Measurements from ENCODE around the gene SART1.
A peak's percentile ranks its signal among the peaks of the same experiment; 100 is the strongest.

The SART1 gene

DNA sequence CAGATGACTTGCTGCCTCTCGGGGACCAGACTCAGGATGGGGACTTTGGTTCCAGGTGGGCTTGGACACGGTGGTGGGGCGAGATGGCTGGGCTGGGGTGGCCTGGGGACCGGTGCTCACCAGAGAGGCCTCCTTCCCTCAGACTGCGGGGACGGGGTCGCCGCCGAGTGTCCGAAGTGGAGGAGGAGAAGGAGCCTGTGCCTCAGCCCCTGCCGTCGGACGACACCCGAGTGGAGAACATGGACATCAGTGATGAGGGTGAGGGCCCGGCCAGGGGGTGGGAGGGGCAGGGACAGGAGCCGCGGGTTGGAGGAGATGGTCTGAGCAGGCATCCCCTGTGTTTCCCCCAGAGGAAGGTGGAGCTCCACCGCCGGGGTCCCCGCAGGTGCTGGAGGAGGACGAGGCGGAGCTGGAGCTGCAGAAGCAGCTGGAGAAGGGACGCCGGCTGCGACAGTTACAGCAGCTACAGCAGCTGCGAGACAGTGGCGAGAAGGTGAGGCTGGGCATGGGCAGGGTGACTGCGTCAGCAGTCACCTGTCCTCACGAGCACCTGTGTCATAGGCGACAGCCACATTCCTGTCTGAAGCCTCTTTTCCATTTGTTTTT lies 5.9 kb downstream of the SART1 start:
- no peak for DNase-seq

DNA sequence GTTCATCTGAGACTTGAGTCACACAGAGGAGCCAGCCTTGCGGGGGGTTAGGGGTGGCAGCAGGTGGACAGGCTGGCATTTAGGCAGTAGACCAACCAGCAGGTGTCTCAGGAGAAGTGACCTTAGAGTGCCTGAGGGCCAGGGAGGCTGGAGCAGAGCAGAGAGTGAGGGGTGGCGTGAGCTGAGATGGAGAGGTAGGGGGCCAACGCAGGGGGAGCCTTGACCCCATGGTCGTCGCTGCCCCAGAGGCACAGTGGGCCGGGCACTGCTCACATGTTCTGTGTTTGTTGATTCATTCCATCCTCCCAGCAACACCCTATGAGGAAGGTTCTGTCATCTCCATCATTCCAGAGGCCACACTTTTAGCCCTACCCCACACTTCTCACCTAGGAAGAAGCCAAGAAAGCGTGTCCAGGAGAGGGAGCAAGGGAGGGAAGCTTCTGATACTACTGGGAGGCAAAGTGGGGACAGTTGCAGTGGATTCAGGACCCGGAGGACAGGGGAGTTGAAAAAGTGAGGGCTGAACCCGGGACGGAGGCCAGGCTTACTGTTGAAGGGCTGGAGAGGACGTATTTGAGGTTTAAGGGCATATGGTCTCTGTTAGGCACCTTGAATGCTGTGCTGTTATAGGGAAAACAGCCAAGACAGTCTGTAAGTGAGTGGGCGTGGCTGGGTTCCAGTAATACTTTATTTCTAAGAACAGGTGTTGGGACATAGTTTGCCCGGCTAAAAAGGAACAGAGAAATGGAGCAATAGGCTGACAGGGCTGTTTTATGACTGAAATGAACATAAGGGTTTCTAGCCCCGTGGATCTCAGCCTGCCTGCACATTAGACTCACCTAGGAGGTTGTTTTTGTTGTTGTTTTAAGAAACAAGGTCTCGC lies 7.3 kb downstream of the SART1 start:
- DNase-seq = no peak

DNA sequence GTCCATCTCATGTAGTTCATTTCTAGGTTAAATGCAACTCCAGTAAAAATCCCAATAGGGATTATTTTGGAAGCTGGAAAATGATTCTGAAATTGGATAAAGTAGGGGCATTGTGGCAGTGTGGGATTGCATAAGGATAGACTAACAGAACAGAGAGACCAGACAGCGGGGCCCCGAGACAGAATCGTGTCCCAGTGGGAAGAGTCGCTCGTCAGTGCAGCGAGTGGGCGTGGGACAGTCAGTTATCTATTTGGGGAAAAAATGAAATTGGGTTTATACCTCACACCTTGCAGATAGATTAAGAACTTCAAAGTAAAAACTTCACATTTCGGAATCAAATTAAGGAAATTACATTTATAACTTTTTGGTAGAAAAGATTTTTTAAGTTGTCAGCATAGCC lies 10.6 kb downstream of the SART1 start:
- no peak for DNase-seq

DNA sequence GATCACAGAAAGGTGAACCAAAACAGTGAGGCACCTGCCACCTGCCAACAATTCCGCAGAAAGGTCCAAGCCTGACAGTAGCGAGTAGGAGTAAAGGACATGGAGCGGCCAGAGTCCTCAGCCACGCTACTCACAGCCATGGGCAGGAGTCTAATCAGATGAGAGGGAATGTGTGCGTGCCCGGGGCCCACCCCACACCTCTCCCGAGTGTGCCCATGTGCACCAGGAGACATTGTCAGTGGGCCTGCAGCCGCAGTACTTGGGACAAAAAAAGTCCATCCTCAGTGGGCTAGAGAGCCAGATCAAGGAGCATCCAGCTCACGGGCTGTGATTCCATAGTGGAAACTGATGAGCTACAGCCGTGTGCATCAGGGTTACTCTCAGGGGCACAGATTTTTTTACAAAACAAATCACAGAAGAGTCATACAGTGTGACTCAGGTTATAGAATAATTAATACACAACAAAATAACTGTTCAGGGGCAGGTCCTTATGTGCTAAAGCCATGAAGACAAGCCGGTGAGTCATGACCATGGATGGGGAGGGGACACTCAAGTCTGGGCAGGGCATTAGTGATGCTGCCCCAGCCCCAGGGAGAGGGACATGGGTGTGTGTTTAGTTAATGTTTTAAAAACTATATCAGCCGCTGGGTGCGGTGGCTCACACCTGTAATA lies 12.0 kb downstream of the SART1 start:
- no peak for DNase-seq

DNA sequence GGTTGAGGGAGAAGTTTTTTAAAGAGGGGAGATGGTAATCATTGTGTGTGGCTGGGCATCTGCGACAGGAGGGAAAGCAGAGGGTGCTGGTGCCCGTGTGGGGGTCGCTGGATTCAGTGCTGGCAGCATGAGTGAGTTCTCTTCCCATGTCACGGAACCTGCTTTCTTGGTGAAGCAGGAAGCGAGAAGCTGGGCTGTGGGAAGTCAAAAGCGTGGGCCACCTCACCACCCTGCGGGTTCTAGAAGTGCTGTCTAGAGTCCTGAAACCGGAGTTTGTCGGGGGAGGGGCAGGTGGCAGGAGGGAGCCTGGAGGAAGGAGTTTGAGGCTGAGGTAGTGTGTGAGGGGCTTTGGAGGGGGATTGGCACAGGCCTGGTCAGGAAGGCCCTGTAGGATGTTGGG lies 14.2 kb downstream of the SART1 start:
- DNase-seq = no peak

DNA sequence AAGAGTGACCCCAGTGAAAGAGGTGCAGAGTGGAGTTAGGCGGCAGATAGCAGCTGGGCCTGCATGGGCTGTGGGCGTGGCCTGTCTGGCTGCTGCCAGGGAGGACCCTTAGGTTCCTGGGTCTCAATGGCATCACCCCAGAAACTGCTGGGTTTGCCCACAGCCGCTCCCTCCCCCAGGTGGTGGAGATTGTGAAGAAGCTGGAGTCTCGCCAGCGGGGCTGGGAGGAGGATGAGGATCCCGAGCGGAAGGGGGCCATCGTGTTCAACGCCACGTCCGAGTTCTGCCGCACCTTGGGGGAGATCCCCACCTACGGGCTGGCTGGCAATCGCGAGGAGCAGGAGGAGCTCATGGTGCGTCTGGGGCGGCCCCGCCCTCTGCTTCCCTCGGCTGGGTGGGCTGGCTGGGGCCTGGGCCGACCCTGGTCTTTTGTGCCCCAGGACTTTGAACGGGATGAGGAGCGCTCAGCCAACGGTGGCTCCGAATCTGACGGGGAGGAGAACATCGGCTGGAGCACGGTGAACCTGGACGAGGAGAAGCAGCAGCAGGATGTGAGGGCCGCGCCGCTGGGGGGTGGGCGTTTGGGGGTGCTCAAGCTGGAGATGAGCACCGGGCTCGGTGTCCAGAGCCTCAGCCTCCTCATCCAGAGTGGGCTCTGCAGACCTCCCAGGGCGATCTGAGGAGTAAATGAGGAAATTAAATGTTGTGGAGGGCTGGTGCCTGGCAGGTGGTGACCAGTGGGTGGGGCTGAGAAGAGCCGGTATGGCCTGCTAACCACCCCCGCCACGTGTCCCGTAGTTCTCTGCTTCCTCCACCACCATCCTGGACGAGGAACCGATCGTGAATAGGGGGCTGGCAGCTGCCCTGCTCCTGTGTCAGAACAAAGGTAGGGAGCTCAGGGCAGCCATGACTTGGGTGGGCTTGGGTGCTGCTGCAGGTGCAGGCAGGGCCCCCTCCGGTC lies 15.0 kb downstream of the SART1 start:
- no peak for DNase-seq

DNA sequence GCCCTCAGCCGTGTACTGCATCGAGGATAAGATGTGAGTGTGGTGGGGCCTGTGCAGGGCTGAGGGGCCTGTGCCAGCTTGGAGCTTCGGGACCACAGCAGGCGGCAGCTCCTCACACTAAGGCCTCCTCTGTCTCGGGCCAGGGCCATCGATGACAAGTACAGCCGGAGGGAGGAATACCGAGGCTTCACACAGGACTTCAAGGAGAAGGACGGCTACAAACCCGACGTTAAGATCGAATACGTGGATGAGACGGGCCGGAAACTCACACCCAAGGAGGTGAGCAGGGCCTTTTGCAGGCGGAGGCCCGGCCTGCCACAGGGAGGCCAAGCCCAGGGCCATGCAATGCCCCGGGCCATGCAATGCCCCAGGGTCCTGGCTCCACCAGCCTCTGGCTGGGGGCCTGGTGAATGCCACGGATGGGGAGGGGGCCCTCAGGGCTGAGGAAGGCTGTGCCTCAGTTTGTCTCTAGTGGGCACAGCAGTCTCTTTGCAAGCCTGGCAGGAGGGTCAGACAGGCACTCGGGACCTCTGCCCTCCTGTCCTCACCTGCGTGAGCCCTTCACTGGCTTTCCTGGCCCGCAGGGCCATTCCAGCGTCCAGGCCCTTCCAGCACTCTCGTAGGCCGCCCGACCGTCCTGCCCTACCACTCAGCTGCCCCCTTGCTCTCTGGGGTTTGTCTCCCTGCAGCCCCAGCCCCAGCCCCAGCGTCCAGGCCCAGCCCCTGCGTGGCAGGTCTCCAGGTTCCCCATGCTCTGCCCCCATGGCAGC lies 16.3 kb downstream of the SART1 start:
- no peak for DNase-seq

DNA sequence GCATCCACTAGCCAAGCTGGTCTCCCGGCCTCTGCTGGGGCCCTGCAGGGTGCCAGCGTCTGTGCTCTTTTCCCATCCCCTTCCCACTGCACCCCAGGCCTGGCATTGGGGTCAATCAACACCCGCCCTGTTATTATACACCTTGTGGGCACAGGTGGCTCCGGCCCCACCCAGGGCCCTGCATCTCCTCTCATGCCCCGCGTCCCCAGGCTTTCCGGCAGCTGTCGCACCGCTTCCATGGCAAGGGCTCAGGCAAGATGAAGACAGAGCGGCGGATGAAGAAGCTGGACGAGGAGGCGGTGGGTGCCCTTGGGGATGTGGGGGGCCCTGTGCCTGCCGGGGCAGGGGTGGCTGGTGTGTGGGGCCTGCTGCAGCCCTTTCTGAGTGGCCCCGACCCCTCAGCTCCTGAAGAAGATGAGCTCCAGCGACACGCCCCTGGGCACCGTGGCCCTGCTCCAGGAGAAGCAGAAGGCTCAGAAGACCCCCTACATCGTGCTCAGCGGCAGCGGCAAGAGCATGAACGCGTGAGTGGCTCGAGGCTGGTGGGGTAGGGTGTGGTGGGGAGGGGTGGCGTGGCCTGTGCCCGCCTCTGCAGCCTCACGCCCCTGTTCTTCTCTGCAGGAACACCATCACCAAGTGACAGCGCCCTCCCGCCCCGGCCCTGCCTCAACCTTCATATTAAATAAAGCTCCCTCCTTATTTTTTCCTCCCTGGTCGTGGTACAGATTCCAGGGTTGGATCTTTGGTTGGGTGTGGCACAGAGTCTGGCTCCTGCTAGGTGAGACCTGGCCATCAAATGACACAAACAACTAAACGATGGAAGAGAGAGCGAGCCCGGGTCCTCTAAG lies 17.1 kb downstream of the SART1 start:
- DNase-seq = no peak

DNA sequence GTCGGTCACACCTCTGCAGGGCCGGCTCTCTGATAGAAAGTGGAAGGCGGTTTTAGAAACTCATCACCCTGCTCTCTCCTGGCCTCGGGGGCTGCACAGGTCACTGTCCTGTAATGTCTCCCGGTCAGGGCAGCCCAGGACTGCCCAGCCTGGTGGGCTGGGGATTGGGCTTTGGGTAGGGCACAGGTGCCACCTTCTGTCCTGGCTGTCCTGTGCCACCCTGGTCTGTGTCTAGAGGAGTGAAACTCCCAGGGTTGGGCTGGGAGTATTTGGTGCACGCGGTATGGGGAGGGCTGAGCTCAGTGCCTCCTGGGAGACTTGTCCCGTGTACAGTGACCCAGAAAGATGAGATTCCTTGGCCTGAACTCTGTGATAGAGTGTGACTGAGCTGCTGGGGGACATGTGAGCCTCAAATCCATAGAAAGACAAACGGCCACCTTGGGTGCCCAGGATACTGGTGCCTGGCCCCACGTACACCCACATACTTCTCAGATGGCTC lies 17.8 kb downstream of the SART1 start:
- DNase-seq = no peak

DNA sequence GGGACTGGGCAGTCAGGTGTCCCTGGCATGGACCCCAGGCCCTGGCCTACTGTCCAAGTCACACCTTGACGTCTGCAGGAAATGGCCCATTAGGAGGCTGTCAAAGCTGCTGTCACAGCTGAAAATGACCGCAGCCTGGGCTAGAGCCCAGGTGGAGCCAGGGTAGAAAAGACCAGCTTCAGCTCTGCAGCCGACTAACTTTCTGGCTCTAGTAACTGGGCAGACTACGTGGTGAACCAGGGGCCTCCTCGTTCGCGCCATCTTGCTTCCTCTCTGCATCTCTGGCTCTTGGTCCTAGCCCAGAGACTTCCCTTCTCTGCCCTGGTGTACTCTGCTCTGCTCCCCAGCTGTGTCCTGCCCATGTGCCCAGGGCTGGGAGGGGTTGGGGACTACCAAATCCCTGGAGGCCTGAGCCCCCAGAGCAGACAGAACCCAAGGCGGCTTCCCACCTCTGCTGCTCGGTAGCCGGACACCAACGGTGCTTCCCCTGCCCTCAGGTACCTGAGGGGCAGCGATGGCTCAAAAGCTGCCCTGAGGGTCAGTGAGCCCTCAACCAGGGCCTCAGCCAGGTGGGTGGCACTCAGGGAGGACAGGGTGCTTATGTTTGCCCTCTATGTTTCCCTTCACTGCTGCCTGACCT lies 19.7 kb downstream of the SART1 start:
- DNase-seq = no peak

DNA sequence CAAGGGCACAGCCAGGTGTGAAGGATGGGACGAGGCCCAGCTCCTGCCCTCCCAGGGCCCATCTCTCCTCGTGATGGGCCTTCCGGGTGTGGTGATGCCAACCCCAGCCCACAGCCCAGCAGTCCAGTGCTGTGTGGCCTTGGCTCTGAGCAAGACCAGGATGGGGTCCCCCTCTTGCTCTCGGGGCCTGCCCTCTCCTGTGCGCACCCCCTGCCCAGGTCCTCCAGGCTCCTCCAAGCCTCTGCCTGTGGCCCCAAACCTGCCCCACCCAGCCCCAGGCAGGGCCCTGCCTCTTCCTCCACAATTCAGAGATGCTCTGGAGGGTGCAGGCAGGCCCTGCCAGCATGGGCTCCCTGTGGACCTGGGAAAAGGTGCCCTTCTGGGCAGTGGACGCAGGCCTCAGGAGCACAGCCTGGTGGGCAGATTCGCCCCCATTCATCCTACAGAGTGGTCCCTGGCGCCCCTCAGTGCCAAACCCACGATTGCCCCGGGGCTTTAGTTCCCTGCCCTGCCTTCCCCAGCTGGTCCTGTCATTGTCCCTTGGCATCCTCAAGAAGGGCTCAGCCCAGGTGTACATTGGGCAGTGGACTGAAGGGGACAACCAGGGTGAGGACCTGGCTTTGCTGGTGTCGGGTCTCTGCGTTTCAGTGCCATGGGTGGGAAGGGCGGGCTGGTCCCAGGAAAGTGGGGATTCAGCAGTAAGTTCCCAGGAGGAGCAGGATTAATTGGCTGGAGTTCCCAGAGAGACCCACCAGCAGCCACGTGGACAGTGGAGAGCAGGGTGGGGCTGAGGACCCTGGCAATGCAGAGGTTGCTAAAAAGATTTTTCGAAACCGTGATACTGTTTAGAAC lies 20.7 kb downstream of the SART1 start:
- no peak for DNase-seq

DNA sequence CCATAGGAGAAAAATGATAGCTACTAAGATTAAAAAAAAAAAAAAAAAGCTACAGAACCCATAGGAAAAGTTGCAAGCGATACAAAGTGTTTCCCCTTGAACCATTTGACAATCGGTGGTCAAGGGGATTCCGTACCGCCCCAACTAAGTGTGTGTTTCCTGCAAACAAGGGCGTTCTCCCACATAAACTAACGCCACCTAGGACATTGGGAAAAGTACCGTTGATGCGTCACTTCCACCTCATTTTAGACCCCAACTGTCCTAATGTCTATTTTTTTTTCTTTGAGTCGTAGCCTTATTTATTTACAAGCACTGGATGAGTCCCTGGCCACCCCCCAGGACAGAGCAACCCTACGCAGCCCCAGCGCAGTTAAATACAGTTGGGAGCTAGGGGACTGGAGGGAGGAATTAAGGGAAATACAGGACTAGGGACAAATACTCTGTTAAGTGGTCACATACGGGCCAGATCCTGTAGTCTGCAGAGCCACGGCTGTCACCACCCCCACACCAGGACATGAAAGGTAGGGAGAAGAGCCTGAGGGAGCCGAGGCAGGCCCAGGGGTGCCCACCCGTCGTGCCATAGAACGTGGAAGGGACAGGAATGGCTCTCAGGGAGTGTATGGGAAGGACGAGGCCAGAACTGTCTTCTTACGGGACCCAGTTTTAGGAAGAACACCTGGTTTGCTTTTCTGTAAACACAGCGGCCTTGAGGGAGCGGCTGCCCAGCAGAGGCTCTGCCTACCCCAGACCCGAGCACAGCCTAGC lies 21.5 kb downstream of the SART1 start:
- no peak for DNase-seq

DNA sequence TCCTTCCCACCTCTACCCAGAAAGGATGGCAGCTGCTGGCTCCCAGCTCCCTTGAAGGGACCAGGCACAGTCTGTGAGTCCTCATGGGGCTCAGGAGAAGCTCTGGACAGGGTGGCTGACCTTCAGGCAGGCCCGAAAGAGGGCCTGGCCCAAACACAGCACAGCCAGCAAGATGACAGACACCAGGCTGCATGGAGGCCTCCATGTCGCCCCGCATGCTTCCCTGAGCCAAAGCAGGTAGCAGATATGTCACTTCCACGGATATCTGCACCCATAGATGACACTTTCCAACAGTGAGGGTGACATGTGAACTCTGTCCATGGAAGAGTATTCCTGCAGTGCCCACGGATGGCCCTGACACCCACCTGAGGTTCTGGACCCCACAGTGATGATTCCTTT lies 22.1 kb downstream of the SART1 start:
- no peak for DNase-seq

DNA sequence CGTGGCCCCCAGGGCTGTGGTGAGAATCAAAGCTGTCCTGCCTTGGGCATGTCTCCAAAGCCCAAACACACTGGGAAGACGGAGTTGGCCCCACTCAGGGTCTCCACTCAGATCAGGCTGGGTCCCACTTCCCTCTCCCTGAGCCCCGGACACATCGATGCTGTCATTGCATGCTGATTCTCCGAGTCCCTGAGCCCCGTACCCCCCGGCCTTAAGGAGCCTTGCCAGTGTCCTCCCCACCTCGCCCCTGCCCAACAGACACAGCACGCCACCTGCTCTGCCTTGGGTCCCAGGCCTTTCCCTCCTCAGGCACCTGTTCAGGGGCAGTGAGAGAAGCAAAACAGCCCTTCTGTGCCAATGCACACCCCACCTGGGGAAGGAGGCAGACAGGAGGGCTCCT lies 25.8 kb downstream of the SART1 start:
- DNase-seq = no peak

DNA sequence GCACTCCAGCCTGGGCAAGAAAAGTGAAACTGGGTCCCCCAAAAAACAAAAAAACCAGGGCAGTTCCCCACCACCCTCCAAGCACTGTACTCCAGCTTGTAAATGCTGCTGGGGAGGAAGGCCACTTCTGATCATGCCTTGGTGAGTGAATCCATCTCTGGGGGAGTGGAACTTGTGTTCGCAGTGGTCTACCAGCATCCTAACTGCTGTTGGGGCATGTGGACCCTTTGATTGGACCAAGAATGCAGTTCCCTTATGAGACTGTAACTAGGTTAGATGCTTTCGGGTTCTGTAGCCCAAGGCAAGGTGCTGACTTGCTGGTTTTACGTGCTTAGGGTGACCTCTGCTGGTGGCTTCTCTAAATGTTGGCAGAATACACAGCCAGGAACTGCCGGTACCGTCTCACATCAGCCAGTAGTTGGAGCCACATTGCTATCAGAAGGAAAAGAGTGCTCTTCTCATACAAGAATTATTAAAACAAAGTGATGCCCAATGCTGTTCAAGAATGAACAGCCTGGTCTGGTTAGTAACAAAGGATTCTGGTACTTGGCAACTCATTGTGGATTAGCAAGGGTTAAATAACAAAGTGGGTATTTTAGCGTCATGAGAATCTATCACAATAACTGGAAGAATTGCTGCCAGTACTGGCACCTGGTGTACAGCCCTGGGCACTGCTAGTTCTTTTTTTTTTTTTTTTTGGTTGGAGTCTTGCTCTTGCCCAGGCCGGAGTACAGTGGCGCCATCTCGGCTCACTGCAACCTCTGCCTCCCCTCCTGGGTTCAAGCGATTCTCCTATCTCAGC lies 27.5 kb downstream of the SART1 start:
- DNase-seq = peak; percentile 94

DNA sequence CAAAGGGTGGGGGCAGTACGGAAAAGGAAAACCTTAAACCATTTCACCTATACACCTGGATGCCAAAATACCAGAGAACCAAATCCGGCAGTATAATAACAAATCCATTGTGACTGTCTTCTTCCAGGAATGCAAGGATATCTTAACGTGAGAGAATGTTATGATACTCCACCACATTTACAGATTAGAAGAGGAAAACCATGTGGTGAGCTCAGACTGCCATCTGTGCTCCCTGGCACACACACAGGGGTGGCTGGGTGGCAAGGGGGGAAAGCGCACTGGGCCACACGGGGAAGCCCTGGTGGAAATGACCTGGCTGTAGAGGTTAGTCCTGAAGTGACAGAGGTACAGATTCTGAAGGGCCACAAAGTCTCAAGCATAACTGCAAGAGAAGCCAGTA lies 30.5 kb downstream of the SART1 start:
- DNase-seq = no peak

DNA sequence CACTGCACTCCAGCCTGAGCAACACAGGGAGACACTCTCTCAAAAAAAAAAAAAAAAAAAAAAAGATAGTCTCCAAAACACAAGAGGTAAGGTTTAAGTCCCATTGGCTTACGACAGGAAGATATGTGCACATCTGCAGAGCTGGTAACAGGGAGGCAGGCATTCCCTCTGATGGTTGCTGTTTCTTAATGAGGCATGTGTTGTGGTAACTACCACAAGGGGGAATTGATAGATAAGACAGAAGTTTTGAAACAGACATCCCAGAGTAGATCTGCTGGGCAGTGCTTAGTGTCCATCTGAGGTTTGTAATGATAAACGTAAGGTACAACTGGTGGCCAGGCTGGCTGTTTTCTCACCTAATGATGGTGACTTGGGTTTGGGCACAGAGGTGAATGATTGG lies 35.8 kb downstream of the SART1 start:
- DNase-seq = no peak
